ENCODE data around the gene FAM89A.
A peak's percentile ranks its signal among the peaks of the same experiment; 100 is the strongest.

DNA sequence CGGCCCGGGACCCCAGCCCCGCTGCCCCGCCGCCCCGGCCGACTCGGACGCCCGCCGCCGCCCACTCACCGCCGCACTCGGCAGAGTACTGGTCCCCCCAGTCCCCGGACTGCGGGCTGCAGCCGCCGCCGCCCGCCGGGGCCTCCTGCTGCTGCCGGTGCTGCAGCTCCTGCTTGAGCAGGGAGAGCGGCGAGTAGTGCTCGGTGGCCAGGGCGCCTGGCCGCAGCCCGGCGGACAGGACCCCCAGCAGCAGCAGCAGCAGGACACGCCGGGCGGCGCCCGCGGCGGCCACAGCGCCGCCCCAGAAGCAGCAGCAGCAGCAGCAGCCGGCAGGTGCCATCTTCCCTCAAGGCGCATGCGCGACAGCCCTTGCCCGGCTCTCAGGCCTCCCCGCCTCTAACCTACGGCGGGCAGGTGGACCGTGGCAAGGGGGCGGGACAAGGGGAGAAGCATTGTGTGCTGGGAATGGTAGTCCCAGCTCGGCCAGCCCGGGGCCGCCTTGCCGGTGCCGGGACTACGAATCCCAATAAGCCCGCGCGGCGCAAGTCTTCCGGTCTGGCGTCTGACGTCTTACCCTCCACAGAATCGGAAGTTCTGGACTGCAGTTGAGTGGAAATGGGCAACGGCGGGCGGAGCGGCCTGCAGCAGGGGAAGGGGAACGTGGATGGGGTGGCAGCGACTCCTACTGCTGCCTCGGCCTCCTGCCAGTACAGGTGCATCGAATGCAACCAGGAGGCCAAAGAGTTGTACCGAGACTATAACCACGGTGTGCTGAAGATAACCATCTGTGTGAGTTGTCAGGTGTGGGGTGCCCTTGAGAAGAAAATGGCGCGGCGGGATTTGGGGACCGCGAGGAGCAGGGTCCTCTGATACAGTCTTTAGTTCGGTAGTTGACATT is 61.3 kb downstream of the FAM89A start, which contains the start of the genes ARV1 and TTC13:
- TF ChIP-seq, protein P1, sequence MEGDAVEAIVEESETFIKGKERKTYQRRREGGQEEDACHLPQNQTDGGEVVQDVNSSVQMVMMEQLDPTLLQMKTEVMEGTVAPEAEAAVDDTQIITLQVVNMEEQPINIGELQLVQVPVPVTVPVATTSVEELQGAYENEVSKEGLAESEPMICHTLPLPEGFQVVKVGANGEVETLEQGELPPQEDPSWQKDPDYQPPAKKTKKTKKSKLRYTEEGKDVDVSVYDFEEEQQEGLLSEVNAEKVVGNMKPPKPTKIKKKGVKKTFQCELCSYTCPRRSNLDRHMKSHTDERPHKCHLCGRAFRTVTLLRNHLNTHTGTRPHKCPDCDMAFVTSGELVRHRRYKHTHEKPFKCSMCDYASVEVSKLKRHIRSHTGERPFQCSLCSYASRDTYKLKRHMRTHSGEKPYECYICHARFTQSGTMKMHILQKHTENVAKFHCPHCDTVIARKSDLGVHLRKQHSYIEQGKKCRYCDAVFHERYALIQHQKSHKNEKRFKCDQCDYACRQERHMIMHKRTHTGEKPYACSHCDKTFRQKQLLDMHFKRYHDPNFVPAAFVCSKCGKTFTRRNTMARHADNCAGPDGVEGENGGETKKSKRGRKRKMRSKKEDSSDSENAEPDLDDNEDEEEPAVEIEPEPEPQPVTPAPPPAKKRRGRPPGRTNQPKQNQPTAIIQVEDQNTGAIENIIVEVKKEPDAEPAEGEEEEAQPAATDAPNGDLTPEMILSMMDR (IDR thresholded peaks at IDR 0.05), result peak in 2 of 3 donors; percentile 10 to 12
- peak; percentile 19 for TF ChIP-seq POLR2A (IDR thresholded peaks at IDR 0.05)
- TF ChIP-seq POLR2AphosphoS5 (IDR thresholded peaks at IDR 0.05), result peak; percentile 40 to 76 (median 74)

Measured in breast epithelium (tissue), 3 donors.